ENCODE results near the gene APPL1.

- TF ChIP-seq EZH2phosphoT487 (IDR thresholded peaks at IDR 0.05; ENCODE audit: insufficient read depth, low read depth) (no peak), EZH2 (IDR thresholded peaks at IDR 0.05; ENCODE audit: insufficient read depth, poor library complexity, severe bottlenecking) (no peak)
These were observed 40.9 kb downstream of the APPL1 start for GRCh38 chr3:57268416-57268815.
